Parathyroid adenoma (tissue), 2 donors: ENCODE results near the gene PRX.

ENCODE experiments used
- H2AFZ ChIP-seq: fragments of 300-600 bp; sonication (generic); one replicate; pipeline ENCODE4 v1.7.0; 2017; ENCODE audit warnings: antibody characterized with exemption, mild to moderate bottlenecking
- H3K27ac ChIP-seq: fragments of 300-600 bp; sonication (generic); one replicate; pipeline ENCODE4 v1.7.0; 2017
- H3K27me3 ChIP-seq: fragments of 300-600 bp; sonication (generic); one replicate; pipeline ENCODE4 v1.7.0; 2017; ENCODE audit warnings: low read length; ENCODE audit not compliant: control insufficient read depth, insufficient read depth
- H3K36me3 ChIP-seq: fragments of 300-600 bp; sonication (generic); one replicate; pipeline ENCODE4 v1.7.0; 2017; ENCODE audit warnings: low read length; ENCODE audit not compliant: control insufficient read depth, insufficient read depth
- H3K4me1 ChIP-seq: fragments of 300-600 bp; sonication (generic); one replicate; pipeline ENCODE4 v1.7.0; 2017; ENCODE audit warnings: control low read depth
- H3K4me2 ChIP-seq: fragments of 300-600 bp; sonication (generic); one replicate; pipeline ENCODE4 v1.7.0; 2017; ENCODE audit warnings: low read length
- H3K4me3 ChIP-seq: fragments of 300-600 bp; sonication (generic); one replicate; pipeline ENCODE4 v1.7.0; 2017; ENCODE audit warnings: low read depth, low read length
- H3K79me2 ChIP-seq: fragments of 300-600 bp; sonication (generic); one replicate; pipeline ENCODE4 v1.7.0; 2017; ENCODE audit warnings: control low read depth
- H3K9ac ChIP-seq: fragments of 300-600 bp; sonication (generic); one replicate; pipeline ENCODE4 v1.7.0; 2017; ENCODE audit warnings: mild to moderate bottlenecking
- H3K9me3 ChIP-seq: fragments of 300-600 bp; sonication (generic); one replicate; pipeline ENCODE4 v1.7.0; 2017; ENCODE audit warnings: low read length; ENCODE audit not compliant: control insufficient read depth
- CTCF ChIP-seq: fragments of 300-600 bp; sonication (generic); IDR thresholded peaks from one replicate; pipeline ENCODE4 v1.7.0; 2017; ENCODE audit warnings: antibody characterized with exemption, mild to moderate bottlenecking
- donor health status: primary hyperparathyroidism.

The PRX gene

DNA sequence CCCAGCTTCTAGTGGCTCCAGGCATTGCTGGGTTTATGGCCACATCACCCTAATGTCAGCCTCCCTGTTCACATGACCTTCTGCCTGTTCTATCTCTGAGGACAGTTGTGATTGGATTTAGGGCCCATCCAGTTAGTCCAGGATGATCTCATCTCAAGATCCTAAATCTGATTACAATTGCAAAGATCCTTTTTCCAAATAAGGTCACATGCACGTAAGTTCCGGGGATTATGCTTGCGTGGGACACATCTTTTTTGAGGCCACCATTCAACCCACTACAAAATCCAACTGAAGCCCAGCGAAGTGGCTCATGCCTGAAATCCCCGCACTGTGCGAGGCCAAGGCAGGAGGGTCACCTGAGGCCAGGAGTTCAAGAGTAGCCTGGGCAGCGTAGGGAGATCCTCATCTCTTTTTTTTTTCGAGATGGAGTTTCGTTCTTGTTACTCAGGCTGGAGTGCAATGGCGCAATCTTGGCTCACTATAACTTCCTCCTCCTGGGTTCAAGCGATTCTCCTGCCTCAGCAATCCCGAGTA lies 52.4 kb downstream of the PRX start:
- H3K36me3 ChIP-seq, result no peaks in the 10 kb centered on the region
- H3K9ac ChIP-seq, result no peak overlapping the region
- TF ChIP-seq CTCF, result no peak
- H3K4me2 ChIP-seq, result no peak overlapping the region
- H3K9me3 ChIP-seq, result no peaks in the 10 kb centered on the region
- peaks cover 15% of the 10 kb centered on the region for H3K79me2 ChIP-seq
- H3K4me3 ChIP-seq, result no peak overlapping the region
- H2AFZ ChIP-seq, result no peak overlapping the region
- no peak overlapping the region for H3K27ac ChIP-seq
- H3K27me3 ChIP-seq, result no peaks in the 10 kb centered on the region
- peaks cover 4% of the 10 kb centered on the region for H3K4me1 ChIP-seq

GRCh38 chr19:40360020-40360707 lies 53.0 kb downstream of the PRX start:
- no peaks in the 10 kb centered on the region for H3K9me3 ChIP-seq
- no peak for TF ChIP-seq CTCF
- no peak overlapping the region for H2AFZ ChIP-seq
- no peak overlapping the region for H3K4me3 ChIP-seq
- H3K27ac ChIP-seq, result no peak overlapping the region
- peaks cover 4% of the 10 kb centered on the region for H3K4me1 ChIP-seq
- H3K9ac ChIP-seq, result no peak overlapping the region
- no peaks in the 10 kb centered on the region for H3K36me3 ChIP-seq
- H3K27me3 ChIP-seq, result no peaks in the 10 kb centered on the region
- no peak overlapping the region for H3K4me2 ChIP-seq
- peaks cover 19% of the 10 kb centered on the region for H3K79me2 ChIP-seq

DNA sequence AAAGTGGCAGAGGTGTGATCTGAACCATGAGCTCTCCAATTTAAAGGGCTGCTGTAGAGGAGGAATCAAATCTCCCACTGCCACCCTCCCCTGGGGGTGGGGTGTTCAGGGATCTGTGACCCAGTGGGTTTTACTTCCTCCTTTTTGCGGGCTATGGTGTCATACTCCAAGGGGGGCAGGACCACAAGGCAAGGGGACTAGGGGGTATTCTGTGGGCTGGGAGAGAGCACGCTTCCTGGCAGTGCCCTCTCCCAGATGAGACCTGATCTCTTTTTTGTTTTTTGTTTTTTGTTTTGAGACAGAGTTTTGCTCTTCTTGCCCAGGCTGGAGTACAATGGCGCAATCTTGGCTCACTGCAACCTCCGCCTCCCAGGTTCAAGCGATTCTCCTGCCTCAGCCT lies 54.4 kb downstream of the PRX start:
- Histone ChIP-seq H3K79me2 (peaks cover 30% of the 10 kb centered on the region), H3K27me3 (no peaks in the 10 kb centered on the region), H3K9me3 (no peaks in the 10 kb centered on the region), H3K36me3 (no peaks in the 10 kb centered on the region), H3K4me3 (no peak overlapping the region), H3K9ac (no peak overlapping the region), H3K4me1 (peaks cover 4% of the 10 kb centered on the region), H3K27ac (no peak overlapping the region), H3K4me2 (no peak overlapping the region), H2AFZ (no peak overlapping the region)
- TF ChIP-seq CTCF, result no peak

GRCh38 chr19:40357640-40358039 lies 55.5 kb downstream of the PRX start:
- Histone ChIP-seq H3K27ac (no peak overlapping the region), H3K4me1 (peaks cover 4% of the 10 kb centered on the region), H3K9me3 (no peaks in the 10 kb centered on the region), H3K4me3 (no peak overlapping the region), H3K27me3 (no peaks in the 10 kb centered on the region), H3K36me3 (no peaks in the 10 kb centered on the region), H2AFZ (no peak overlapping the region), H3K4me2 (no peak overlapping the region), H3K79me2 (peaks cover 32% of the 10 kb centered on the region), H3K9ac (no peak overlapping the region)
- TF ChIP-seq CTCF, result no peak
